ENCODE measurements around the gene MRGPRG.

MRGPRG gene

GRCh38 chr11:3208272-3208671, 10.3 kb downstream of the MRGPRG start:
- no peak overlapping the region for H3K4me2 ChIP-seq (ENCODE audit: low read length)
- H3K79me2 ChIP-seq (ENCODE audit: insufficient read depth, low read length) = no peaks in the 10 kb centered on the region
- H3K36me3 ChIP-seq (ENCODE audit: insufficient read depth, low read length) = no peaks in the 10 kb centered on the region
- no peak overlapping the region for H3K27ac ChIP-seq (ENCODE audit: low read depth, low read length, poor library complexity, severe bottlenecking)
- TF ChIP-seq EZH2 (IDR thresholded peaks at IDR 0.05; ENCODE audit: borderline replicate concordance, low read length) (no peak), CTCF (IDR thresholded peaks at IDR 0.05; ENCODE audit: low read length) (no peak)
- no peaks in the 10 kb centered on the region for H4K20me1 ChIP-seq (ENCODE audit: insufficient read depth, low read length)
- H3K27me3 ChIP-seq (ENCODE audit: insufficient read depth, low read length) = no peaks in the 10 kb centered on the region; the same call in 1 of the 2 replicates
- no peak overlapping the region for H2AFZ ChIP-seq (ENCODE audit: low read length)
- H3F3A ChIP-seq (ENCODE audit: insufficient read depth, low read length) = no peaks in the 10 kb centered on the region
- no peaks in the 10 kb centered on the region for H3K9me3 ChIP-seq (ENCODE audit: low read length)
- H3K9ac ChIP-seq (ENCODE audit: low read length) = no peak overlapping the region
- H3K4me3 ChIP-seq (ENCODE audit: low read depth, low read length, poor library complexity, severe bottlenecking) = no peak overlapping the region
- no peaks in the 10 kb centered on the region for H3K9me2 ChIP-seq (ENCODE audit: low read depth, low read length)
- H3K4me1 ChIP-seq (ENCODE audit: insufficient read depth, low read length, severe bottlenecking) = no peaks in the 10 kb centered on the region

GRCh38 chr11:3207526-3208189, 11.0 kb downstream of the MRGPRG start:
- Histone ChIP-seq H3K9me3 (ENCODE audit: low read length) (no peaks in the 10 kb centered on the region), H3K27ac (ENCODE audit: low read depth, low read length, poor library complexity, severe bottlenecking) (no peak overlapping the region), H2AFZ (ENCODE audit: low read length) (no peak overlapping the region), H3K4me2 (ENCODE audit: low read length) (no peak overlapping the region), H3K4me3 (ENCODE audit: low read depth, low read length, poor library complexity, severe bottlenecking) (no peak overlapping the region), H3F3A (ENCODE audit: insufficient read depth, low read length) (no peaks in the 10 kb centered on the region), H3K9ac (ENCODE audit: low read length) (no peak overlapping the region), H3K27me3 (ENCODE audit: insufficient read depth, low read length) (no peaks in the 10 kb centered on the region; the same call in 1 of the 2 replicates), H3K9me2 (ENCODE audit: low read depth, low read length) (no peaks in the 10 kb centered on the region), H3K36me3 (ENCODE audit: insufficient read depth, low read length) (no peaks in the 10 kb centered on the region), H3K4me1 (ENCODE audit: insufficient read depth, low read length, severe bottlenecking) (no peaks in the 10 kb centered on the region), H4K20me1 (ENCODE audit: insufficient read depth, low read length) (no peaks in the 10 kb centered on the region), H3K79me2 (ENCODE audit: insufficient read depth, low read length) (no peaks in the 10 kb centered on the region)
- TF ChIP-seq EZH2 (IDR thresholded peaks at IDR 0.05; ENCODE audit: borderline replicate concordance, low read length) (no peak), CTCF (IDR thresholded peaks at IDR 0.05; ENCODE audit: low read length) (no peak)

GRCh38 chr11:3206922-3207204, 11.8 kb downstream of the MRGPRG start:
- H3K79me2 ChIP-seq (ENCODE audit: insufficient read depth, low read length) = no peaks in the 10 kb centered on the region
- no peaks in the 10 kb centered on the region for H4K20me1 ChIP-seq (ENCODE audit: insufficient read depth, low read length)
- TF ChIP-seq EZH2 (IDR thresholded peaks at IDR 0.05; ENCODE audit: borderline replicate concordance, low read length) = no peak
- no peak for TF ChIP-seq CTCF (IDR thresholded peaks at IDR 0.05; ENCODE audit: low read length)
- no peaks in the 10 kb centered on the region for H3K9me2 ChIP-seq (ENCODE audit: low read depth, low read length)
- no peak overlapping the region for H3K4me2 ChIP-seq (ENCODE audit: low read length)
- H3K27me3 ChIP-seq (ENCODE audit: insufficient read depth, low read length) = no peaks in the 10 kb centered on the region; the same call in 1 of the 2 replicates
- no peaks in the 10 kb centered on the region for H3F3A ChIP-seq (ENCODE audit: insufficient read depth, low read length)
- no peak overlapping the region for H3K9ac ChIP-seq (ENCODE audit: low read length)
- no peaks in the 10 kb centered on the region for H3K4me1 ChIP-seq (ENCODE audit: insufficient read depth, low read length, severe bottlenecking)
- no peaks in the 10 kb centered on the region for H3K36me3 ChIP-seq (ENCODE audit: insufficient read depth, low read length)
- H3K9me3 ChIP-seq (ENCODE audit: low read length) = no peaks in the 10 kb centered on the region
- no peak overlapping the region for H3K27ac ChIP-seq (ENCODE audit: low read depth, low read length, poor library complexity, severe bottlenecking)
- no peak overlapping the region for H2AFZ ChIP-seq (ENCODE audit: low read length)
- no peak overlapping the region for H3K4me3 ChIP-seq (ENCODE audit: low read depth, low read length, poor library complexity, severe bottlenecking)
